ENCODE data around the gene ZNF101.

GRCh38 chr19:19655051-19655594, 13.5 kb upstream of the ZNF101 start:
- TF ChIP-seq CTCF (IDR thresholded peaks at IDR 0.05) (no peak), POLR2A (IDR thresholded peaks at IDR 0.05) (no peak)
